ENCODE data around the gene RBBP6.
"Not testable (repeated sequence)": the region's sequence is repeated elsewhere in the genome, so short reads cannot be mapped to it uniquely, and the experiment has no call there.

RBBP6 gene, protein sequence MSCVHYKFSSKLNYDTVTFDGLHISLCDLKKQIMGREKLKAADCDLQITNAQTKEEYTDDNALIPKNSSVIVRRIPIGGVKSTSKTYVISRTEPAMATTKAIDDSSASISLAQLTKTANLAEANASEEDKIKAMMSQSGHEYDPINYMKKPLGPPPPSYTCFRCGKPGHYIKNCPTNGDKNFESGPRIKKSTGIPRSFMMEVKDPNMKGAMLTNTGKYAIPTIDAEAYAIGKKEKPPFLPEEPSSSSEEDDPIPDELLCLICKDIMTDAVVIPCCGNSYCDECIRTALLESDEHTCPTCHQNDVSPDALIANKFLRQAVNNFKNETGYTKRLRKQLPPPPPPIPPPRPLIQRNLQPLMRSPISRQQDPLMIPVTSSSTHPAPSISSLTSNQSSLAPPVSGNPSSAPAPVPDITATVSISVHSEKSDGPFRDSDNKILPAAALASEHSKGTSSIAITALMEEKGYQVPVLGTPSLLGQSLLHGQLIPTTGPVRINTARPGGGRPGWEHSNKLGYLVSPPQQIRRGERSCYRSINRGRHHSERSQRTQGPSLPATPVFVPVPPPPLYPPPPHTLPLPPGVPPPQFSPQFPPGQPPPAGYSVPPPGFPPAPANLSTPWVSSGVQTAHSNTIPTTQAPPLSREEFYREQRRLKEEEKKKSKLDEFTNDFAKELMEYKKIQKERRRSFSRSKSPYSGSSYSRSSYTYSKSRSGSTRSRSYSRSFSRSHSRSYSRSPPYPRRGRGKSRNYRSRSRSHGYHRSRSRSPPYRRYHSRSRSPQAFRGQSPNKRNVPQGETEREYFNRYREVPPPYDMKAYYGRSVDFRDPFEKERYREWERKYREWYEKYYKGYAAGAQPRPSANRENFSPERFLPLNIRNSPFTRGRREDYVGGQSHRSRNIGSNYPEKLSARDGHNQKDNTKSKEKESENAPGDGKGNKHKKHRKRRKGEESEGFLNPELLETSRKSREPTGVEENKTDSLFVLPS (N-terminal part only)

GRCh38 chr16:24539295-24539849 is at the start of gene RBBP6:
TSS of gene RBBP6 (plus strand) at chr16:24539566. CDS start at chr16:24540627, 1,061 bp downstream.
- DNase-seq, result peak; percentile 97

DNA sequence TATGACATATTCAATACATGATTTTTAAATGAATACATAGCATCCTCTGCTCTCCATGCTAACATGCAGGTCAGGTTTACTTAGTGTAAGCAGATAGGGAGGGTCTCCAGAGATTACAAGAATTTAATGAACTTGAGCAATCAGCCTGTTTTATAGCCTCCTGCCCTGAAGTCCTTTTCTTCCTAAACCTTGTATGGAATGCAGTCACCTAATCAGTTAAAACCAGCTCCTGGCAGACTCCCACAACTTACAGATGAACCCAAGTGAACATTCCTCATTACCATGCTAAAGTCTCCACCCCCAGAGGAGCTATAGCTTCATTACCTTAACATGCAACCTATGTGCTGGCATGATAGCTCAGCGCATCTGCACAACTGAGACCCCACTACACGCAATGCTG is 48.5 kb upstream of the RBBP6 start:
- no peak for DNase-seq

- DNase-seq, result no peak
These were observed 47.6 kb upstream of the RBBP6 start for GRCh38 chr16:24491731-24492130.

GRCh38 chr16:24493821-24494220 is 45.5 kb upstream of the RBBP6 start:
- no peak for DNase-seq

- not testable (repeated sequence) for DNase-seq
These were observed 44.2 kb upstream of the RBBP6 start for GRCh38 chr16:24495207-24495606.

GRCh38 chr16:24497440-24497839 is 41.9 kb upstream of the RBBP6 start:
- no peak for DNase-seq

DNA sequence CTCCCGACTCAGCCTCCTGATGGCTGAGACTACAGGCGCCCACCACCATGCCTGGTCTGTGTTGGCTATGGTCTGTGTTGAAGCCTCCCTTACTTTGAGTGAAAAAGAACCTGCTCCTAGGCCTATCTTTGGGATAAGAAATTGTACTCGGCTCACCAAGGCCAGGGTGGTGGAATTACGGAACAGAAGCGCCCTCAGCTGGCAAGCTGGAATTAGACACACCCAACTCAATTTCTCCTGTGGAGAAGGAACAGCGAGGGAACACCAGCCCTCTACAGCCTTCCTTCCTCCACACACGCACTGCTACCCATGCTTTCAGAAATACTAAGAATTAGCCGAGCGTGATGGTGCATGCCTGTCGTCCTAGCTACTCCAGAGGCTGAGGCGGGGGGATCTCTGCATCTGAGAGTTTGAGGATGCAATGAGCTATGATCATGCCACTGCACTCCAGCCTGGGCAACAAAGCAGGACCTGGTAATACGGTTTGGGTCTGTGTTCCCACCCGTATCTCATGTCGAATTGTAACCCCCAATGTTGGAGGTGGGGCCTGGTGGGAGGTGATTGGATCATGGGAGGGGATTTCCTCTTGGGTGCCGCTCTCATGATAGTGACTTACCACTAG is 40.1 kb upstream of the RBBP6 start:
- peak; percentile 31 for DNase-seq

DNA sequence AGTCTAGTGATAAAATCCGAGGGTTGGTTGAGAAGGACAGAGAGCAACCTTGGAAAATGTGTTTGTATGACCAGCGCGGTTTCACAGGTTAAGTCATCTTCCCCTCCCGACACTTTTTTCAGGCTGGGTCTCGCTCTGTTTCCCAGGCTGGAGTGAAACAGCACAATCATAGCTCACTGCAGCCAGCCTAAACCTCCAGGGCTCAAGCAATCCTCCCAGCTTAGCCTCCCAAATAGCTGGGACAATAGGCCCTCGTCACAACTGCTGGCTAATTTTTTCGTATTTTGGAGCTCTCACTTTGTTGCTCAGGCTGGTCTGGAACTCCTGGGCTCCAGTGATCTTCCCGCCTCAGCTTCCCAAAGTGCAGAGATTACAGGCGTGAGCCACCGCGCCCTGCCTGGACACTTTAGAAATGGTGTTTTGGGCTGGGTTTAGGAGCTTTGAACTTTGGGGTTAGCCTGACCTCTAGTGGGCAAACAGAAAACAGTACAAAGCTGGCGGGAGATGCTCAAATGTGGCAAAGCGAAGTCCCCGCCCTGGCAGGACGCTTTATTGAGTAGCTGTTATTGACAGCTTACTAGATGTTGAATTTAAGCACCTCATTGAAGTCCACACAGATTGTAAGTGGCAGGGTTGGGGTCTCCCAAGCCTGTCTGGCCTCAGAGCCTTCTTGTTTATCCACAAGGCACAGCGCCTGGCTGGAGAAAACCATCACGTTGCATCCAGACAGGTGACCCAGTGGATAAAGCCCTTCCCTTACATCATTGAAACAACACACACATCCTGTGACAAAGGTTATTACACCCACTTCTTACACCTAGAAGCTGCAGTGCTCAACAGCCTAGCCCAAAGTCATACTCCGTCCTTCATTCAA is 34.7 kb upstream of the RBBP6 start:
- DNase-seq, result peak; percentile 42

DNA sequence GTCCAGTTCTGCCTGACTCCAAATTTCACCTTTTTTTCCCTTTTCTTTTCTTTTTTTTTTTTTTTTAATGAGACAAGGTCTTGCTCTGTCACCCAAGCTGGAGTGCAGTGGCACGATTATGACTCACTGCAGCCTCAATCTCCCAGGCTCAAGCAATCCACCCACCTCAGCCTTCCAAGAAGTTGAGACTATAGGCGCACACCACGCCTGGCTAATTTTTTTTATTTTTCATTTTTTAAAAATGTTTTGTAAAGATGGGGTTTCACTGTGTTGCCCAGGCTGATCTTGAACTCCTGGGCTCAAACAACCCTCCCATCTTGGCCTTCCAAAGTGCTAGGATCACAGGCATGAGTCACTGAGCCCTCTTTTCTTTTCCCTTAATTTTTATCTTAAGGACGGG is 33.4 kb upstream of the RBBP6 start:
- no peak for DNase-seq

DNA sequence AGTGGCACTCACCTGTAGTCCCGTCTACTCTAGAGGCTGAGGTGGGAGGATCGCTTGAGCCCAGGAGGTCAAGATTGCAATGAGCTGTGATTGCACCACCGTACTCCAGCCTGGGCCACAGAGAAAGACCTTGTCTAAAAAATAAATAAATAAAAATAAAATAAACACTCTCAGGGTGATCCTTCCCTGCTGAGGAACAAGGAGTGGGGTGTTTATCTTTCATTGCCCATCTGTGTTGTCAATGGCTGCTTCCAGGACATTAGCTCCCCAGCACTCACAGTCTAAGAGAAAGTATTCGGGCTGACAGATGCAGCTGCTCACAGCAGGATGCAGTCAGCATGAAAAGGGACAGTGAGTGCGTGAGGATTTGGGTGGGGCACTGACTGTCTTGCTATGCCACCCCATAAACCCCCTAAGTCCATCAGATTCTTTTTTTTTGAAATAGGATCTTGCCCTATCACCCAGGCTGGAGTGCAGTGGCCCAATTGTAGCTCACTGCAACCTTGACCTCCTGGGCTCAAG is 31.3 kb upstream of the RBBP6 start:
- no peak for DNase-seq

DNA sequence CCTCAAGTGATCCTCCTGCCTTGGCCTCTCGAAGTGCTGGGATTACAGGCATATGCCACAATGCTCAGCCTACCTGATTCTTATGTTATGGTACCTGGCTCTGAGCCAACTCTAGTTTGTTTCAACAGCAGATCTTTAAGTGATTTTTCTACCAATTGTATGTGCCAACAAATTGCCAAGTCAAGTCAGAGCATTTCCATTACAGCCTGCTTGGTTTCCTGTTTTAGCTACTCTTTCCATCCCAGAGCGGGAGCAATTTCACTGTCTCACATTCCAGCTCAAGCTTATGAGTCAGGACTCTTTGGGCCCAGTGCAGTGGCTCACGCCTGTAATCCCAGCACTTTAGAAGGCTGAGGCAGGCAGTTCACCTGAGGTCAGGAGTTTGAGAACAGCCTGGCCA is 30.8 kb upstream of the RBBP6 start:
- DNase-seq, result no peak

- no peak for DNase-seq
These were observed 29.8 kb upstream of the RBBP6 start for GRCh38 chr16:24509536-24509935.

DNA sequence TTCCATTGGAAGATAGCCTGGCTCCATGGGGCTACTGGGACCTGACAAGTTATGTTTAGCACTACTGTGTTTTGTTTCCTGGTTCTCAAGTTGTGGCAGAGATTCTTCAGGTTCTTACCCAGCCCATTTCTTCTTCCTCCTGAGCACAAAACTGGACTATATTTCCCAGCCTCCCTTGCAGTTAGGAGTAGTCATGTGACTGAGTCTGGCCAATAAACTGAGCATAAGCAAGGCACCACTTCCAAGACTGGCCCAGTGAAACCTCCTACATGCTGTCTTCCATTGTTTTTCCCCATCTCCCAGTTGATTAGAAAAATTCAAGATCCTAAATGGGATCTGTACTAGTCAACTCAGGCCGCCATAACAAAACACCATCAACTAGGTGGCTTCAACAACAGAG is 28.2 kb upstream of the RBBP6 start:
- no peak for DNase-seq

DNA sequence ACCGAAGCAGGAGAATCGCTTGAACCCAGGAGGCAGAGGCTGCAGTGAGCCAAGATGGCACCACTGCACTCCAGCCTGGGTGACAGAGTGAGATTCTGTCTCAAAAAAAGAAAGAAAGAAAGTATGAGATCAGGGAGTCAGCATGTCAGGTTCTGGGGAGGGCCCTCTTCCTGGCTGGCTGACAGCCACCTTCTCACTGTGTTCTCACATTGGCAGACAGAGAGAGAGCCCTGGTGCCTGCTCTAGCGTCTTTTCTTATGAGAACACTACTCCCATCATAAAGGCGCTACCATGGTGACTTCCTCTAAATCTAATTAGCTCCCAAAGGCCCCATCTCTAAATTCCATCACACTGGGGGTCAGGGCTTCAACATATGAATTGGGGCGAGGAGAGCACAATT is 27.6 kb upstream of the RBBP6 start:
- no peak for DNase-seq

GRCh38 chr16:24514096-24514495 is 25.3 kb upstream of the RBBP6 start:
- no peak for DNase-seq

- no peak for DNase-seq
These were observed 24.2 kb upstream of the RBBP6 start for GRCh38 chr16:24515186-24515585.

DNA sequence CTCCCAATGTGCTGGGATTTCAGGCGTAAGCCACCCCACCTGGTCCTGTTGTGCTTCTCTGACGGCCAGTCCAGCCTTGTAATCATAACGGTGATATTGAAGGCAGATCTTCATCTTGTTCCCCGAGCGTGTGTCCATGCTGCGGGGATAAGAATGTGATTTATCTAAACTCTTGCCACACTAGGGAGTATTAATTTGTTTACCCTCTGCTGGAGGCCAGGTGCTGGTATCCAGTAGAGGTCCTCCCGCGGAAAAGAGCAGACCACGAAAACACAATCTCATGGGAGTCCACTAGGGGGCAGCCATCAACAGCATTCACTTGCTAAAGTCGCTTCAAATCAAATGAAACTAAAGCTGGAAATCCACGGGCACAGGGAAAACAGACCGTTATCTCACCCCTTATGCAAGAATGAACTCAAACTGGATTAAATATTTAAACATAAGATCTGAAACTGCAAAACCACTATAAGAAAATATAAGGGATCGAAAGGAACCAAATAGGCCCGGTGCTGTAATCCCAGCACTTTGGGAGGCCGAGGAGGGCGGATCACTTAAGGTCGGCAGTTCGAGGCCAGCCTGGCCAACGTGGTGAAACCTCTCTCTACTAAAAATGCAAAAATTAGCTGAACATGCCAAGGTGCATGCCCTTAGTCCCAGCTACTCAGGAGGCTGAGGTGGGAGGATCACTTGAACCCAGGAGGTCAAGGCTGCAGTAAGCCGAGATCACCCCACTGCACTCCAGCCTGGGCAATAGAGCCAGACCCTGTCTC is 22.3 kb upstream of the RBBP6 start:
- peak; percentile 52 for DNase-seq

- no peak for DNase-seq
These were observed 20.9 kb upstream of the RBBP6 start for GRCh38 chr16:24518498-24518897.

- DNase-seq, result no peak
These were observed 18.4 kb upstream of the RBBP6 start for GRCh38 chr16:24520983-24521382.

GRCh38 chr16:24522751-24523150 is 16.6 kb upstream of the RBBP6 start:
- DNase-seq, result no peak

DNA sequence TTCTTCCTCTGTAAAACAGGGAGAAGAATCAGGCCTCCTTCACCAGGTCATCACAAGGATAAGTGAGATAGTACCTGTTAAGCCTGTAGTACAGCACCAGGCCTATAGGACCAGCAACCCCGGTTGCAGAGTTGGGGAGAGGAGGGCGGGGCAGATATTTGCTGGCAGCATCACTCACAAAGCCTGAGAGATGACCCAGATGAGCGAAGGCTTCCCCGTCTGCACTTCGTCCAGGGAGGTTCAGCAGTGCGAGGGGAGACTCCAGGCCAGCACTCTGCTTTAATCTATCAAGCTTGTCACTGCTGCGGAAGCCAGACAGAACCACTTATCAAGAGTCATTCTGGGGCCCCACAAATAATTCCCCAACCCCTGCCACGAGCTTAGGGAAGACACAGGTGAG is 15.8 kb upstream of the RBBP6 start:
- DNase-seq, result no peak

Data from GDM1 (cell line).